HG03469 (cell line): ENCODE data around the gene SDF4.
"Not testable (repeated sequence)": the region's sequence is repeated elsewhere in the genome, so short reads cannot be mapped to it uniquely, and the experiment has no call there.

Experiments
- ATAC-seq: cut with Tn5 transposase; IDR thresholded peaks from one replicate; pipeline ENCODE4 v1.9.1; 2021; ENCODE audit warnings: mild to moderate bottlenecking, moderate library complexity, moderate number of reproducible peaks; ENCODE audit not compliant: unreplicated experiment

Gene SDF4

GRCh38 chr1:1199961-1200875, 31.6 kb downstream of the SDF4 start:
- ATAC-seq = no peak

GRCh38 chr1:1199141-1199960, 32.5 kb downstream of the SDF4 start:
- no peak for ATAC-seq

GRCh38 chr1:1198423-1199140, 33.2 kb downstream of the SDF4 start:
- ATAC-seq = no peak

GRCh38 chr1:1197551-1198422, 34.0 kb downstream of the SDF4 start:
- ATAC-seq = no peak

- no peak for ATAC-seq
Measured at GRCh38 chr1:1197188-1197500, 34.7 kb downstream of the SDF4 start.

- ATAC-seq = no peak
Measured at GRCh38 chr1:1196431-1197187, 35.2 kb downstream of the SDF4 start.

GRCh38 chr1:1195726-1196125, 36.1 kb downstream of the SDF4 start:
- ATAC-seq = not testable (repeated sequence)

GRCh38 chr1:1194723-1195122, 37.1 kb downstream of the SDF4 start:
- no peak for ATAC-seq

GRCh38 chr1:1191734-1192133, 40.1 kb downstream of the SDF4 start:
- ATAC-seq = no peak

- ATAC-seq = no peak
Measured at GRCh38 chr1:1189111-1189510, 42.7 kb downstream of the SDF4 start.

- no peak for ATAC-seq
Measured at GRCh38 chr1:1187938-1188337, 43.9 kb downstream of the SDF4 start.

- no peak for ATAC-seq
Measured at GRCh38 chr1:1185101-1185765, 46.6 kb downstream of the SDF4 start.

- ATAC-seq = no peak
Measured at GRCh38 chr1:1183833-1184775, 47.7 kb downstream of the SDF4 start.

GRCh38 chr1:1183221-1183747, 48.5 kb downstream of the SDF4 start:
- ATAC-seq = no peak

- ATAC-seq = no peak
Measured at GRCh38 chr1:1182491-1183220, 49.1 kb downstream of the SDF4 start.

- ATAC-seq = no peak
Measured at GRCh38 chr1:1181938-1182410, 49.8 kb downstream of the SDF4 start.
